Thyroid gland (tissue), 4 donors: Measurements from ENCODE around the gene ASCC2. TPM values are rescaled to one million over a fixed set of nuclear protein-coding genes. Genes with fewer than 3 reads are reported as not detected.

ENCODE experiments used
- DNase-seq, 2 donors: peaks; one replicate each; pipeline ENCODE4 v3.0.0-alpha.2; 2019
- H3K27ac ChIP-seq, 3 donors: fragments of 200-600 bp; sonication (generic); 1 replicate in 2 of 3; 2 replicates in 1 of 3; pipeline ENCODE4 v1.5.1; 2016 to 2019; ENCODE audit warnings: mild to moderate bottlenecking in 1 of 3, moderate library complexity in 1 of 3
- H3K27me3 ChIP-seq: fragments of 200-600 bp; sonication (generic); one replicate; pipeline ENCODE4 v1.5.1; 2019
- H3K36me3 ChIP-seq, 2 donors: fragments of 200-600 bp; sonication (generic); one replicate each; pipeline ENCODE4 v1.5.1; 2016 to 2019
- H3K4me1 ChIP-seq, 2 donors: fragments of 200-600 bp; sonication (generic); one replicate each; pipeline ENCODE4 v1.5.1; 2017 to 2019
- H3K4me3 ChIP-seq, 3 donors: fragments of 200-600 bp; sonication (generic); replicated peaks in 1 of 3; 1 replicate in 2 of 3; 2 replicates in 1 of 3; pipeline ENCODE4 v1.5.1; 2016; ENCODE audit warnings: mild to moderate bottlenecking in 1 of 3
- H3K9me3 ChIP-seq: fragments of 200-600 bp; sonication (generic); one replicate; pipeline ENCODE4 v1.5.1; 2017
- POLR2A ChIP-seq, 2 donors: fragments of 450-650 bp; IDR thresholded peaks; one replicate each; pipeline ENCODE4 v1.6.1; 2017; ENCODE audit warnings: antibody characterized with exemption in 2 of 2, mild to moderate bottlenecking in 2 of 2, moderate library complexity in 1 of 2
- WGBS, 2 donors: methylation state at CpG; one replicate each; pipeline ENCODE4 v1.1.5; 2017; 5-methylcytosine and 5-hydroxymethylcytosine counted together
- intact Hi-C: fragments of 100-400 bp; cut with DNase I; formaldehyde crosslinking; loops from one replicate; pipeline ENCODE4 v1.15.1; 2023
- total RNA-seq, 4 donors: library from RNA; depleted of rRNA; stranded (reverse); fragments of >200 nt; gene quantifications; one replicate each; pipeline ENCODE4 v1.2.3, GENCODE V29; 2016
- TF ChIP-seq, protein P1 (sequence below), 6 experiments: fragments of 200-600 bp in 3 of 6; fragments of 450-650 bp in 3 of 6; sonication (generic) in 3 of 6; IDR thresholded peaks; one replicate each; pipeline ENCODE4 v1.5.1; 2016 to 2019; ENCODE audit warnings: antibody characterized with exemption in 6 of 6, mild to moderate bottlenecking in 2 of 6, inconsistent platforms in 1 of 6, moderate library complexity in 1 of 6

Gene ASCC2
- total RNA-seq, 4 donors from 2014 or later: 47.6 to 66.8 (median 51.3) TPM

DNA sequence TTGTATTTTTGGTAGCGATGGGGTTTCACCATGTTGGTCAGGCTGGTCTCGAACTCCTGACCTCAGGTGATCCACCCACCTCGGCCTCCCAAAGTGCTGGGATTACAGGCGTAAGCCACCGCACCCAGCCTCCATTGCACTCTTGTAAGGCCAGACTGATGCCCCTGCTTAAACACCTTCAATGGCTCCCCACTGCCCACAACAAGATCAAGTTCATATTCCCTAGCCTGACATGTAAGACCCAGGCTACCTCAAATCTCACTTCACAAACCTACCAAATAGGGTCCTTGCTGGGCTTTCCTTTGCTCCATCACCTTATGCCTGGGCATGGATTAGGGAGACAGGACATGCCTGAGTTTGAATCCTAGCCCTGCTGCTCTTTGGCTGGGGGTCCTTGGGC, 57.9 kb downstream of the ASCC2 start:
- 90 to 99% methylated on average over 5 of the region's 5 CpGs for WGBS, 2 donors
- TF ChIP-seq POLR2A (IDR thresholded peaks at IDR 0.05): no peak
- TF ChIP-seq, protein P1, sequence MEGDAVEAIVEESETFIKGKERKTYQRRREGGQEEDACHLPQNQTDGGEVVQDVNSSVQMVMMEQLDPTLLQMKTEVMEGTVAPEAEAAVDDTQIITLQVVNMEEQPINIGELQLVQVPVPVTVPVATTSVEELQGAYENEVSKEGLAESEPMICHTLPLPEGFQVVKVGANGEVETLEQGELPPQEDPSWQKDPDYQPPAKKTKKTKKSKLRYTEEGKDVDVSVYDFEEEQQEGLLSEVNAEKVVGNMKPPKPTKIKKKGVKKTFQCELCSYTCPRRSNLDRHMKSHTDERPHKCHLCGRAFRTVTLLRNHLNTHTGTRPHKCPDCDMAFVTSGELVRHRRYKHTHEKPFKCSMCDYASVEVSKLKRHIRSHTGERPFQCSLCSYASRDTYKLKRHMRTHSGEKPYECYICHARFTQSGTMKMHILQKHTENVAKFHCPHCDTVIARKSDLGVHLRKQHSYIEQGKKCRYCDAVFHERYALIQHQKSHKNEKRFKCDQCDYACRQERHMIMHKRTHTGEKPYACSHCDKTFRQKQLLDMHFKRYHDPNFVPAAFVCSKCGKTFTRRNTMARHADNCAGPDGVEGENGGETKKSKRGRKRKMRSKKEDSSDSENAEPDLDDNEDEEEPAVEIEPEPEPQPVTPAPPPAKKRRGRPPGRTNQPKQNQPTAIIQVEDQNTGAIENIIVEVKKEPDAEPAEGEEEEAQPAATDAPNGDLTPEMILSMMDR (IDR thresholded peaks at IDR 0.05): no peak
- Histone ChIP-seq H3K9me3 (no peaks in the 10 kb centered on the region), H3K27ac (no peak overlapping the region), H3K36me3 (no peaks in the 10 kb centered on the region), H3K4me1 (peaks cover 30 to 45% of the 10 kb centered on the region in 2 donors), H3K4me3 (no peak overlapping the region), H3K27me3 (no peaks in the 10 kb centered on the region)
- no peak for DNase-seq
- intact Hi-C loops: no loop called here

DNA sequence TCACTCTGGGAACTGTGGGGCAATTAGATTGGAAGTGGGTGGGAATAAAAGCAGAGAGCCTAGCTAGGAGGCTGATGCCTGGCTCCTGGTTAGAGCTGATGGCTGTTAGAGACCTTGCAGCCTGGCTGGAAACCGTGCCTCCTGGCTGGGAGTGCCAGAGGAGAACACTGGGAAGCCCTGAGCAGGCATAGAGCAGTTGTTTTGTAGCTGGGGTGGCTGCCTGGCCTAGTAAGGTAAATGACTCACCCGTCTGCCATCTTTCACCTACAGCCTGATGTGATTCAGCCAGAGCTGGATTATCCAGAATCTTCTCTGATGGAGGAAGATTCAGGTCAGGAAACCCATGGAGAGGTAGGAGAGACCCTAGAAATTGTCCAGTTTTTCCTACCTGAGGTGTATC, 64.8 kb downstream of the ASCC2 start:
- intact Hi-C loops: loop anchor here (5.0 kb wide), 1 partner anchor 64 kb away; the partner anchor contains the start of gene ASCC2
- 76 to 89% methylated on average over 2 of the region's 2 CpGs for WGBS, 2 donors
- Histone ChIP-seq H3K4me3 (no peak overlapping the region), H3K27ac (no peak overlapping the region), H3K27me3 (no peaks in the 10 kb centered on the region), H3K9me3 (no peaks in the 10 kb centered on the region), H3K36me3 (peaks cover 9 to 11% of the 10 kb centered on the region in 2 donors), H3K4me1 (peaks cover 5 to 7% of the 10 kb centered on the region in 2 donors)
- no peak for DNase-seq
- TF ChIP-seq POLR2A (IDR thresholded peaks at IDR 0.05): no peak

DNA sequence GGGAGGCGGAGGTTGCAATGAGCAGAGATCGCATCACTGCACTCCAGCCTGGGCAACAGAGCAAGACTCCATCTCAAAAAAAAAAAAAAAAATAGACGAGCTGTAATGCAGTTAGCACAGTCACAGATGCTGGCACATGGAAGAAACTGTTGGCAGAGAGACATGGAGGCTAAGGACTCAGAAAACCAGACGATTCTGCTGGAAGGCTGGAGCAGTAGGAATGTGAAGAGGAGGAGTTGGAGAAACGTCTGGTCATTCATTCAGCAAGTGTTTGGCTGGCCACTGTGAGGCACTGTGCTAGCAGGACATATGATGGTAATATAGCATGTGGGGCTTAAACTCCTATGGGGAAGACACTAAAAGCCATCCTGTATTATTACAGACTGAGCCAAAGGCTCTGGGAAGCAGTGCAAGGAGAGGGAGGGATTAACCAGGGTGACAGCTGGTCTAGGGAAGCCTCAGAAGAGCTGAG, 65.9 kb downstream of the ASCC2 start:
- no peaks in the 10 kb centered on the region for H3K27me3 ChIP-seq
- intact Hi-C loops: loop anchor here (5.0 kb wide), 1 partner anchor 65 kb away; the partner anchor contains the start of gene ASCC2
- no peaks in the 10 kb centered on the region for H3K9me3 ChIP-seq
- peaks cover 9 to 11% of the 10 kb centered on the region in 2 donors for H3K36me3 ChIP-seq
- H3K27ac ChIP-seq: no peak overlapping the region
- H3K4me1 ChIP-seq: peaks cover 12% of the 10 kb centered on the region in 2 donors
- H3K4me3 ChIP-seq: no peak overlapping the region
- DNase-seq: peak; percentile 24 to 53
- TF ChIP-seq, protein P1 (IDR thresholded peaks at IDR 0.05): peak in 2 of 6 experiments; percentile 28 to 36
- TF ChIP-seq POLR2A (IDR thresholded peaks at IDR 0.05): no peak
- 47 to 49% methylated on average over 5 of the region's 5 CpGs for whole genome bisulfite sequencing, 2 donors

DNA sequence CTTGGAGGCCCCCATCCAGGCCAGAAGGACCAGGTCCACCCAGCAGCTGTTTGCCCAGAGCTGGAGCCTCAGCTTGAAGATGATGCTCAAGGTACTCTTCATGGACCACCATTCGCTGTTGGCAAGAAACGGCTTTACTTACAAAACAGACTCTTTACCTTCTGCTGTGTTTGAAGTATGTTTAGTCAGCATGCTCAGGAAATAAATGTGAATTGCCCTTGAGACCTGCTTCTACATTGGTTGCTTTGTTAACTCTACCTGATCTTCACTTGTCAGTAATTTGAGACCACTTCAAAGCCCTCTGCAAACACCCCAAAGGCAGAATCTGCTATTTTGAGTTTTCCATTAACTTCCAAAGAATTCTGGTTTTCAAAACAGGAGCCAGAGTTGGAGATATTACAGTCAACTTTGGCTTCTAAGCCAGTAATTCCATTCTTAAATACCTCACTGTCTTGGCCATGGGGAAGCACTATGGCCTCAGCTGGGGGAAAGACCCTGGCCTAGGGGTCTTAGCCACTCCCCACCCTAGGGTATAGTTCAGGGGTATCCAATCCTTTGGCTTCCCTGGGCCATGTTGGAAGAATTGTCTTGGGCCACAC, 68.3 kb downstream of the ASCC2 start:
- no peak overlapping the region for H3K4me3 ChIP-seq
- WGBS, 2 donors: 71 to 77% methylated on average over 2 of the region's 2 CpGs
- peaks cover 9 to 11% of the 10 kb centered on the region in 2 donors for H3K36me3 ChIP-seq
- intact Hi-C loops: loop anchor here (5.0 kb wide), 1 partner anchor 67 kb away; the partner anchor contains the start of gene ASCC2
- no peak for TF ChIP-seq POLR2A (IDR thresholded peaks at IDR 0.05)
- TF ChIP-seq, protein P1 (IDR thresholded peaks at IDR 0.05): no peak
- H3K9me3 ChIP-seq: no peaks in the 10 kb centered on the region
- peaks cover 21 to 22% of the 10 kb centered on the region in 2 donors for H3K4me1 ChIP-seq
- H3K27me3 ChIP-seq: no peaks in the 10 kb centered on the region
- DNase-seq: no peak
- H3K27ac ChIP-seq: no peak overlapping the region

DNA sequence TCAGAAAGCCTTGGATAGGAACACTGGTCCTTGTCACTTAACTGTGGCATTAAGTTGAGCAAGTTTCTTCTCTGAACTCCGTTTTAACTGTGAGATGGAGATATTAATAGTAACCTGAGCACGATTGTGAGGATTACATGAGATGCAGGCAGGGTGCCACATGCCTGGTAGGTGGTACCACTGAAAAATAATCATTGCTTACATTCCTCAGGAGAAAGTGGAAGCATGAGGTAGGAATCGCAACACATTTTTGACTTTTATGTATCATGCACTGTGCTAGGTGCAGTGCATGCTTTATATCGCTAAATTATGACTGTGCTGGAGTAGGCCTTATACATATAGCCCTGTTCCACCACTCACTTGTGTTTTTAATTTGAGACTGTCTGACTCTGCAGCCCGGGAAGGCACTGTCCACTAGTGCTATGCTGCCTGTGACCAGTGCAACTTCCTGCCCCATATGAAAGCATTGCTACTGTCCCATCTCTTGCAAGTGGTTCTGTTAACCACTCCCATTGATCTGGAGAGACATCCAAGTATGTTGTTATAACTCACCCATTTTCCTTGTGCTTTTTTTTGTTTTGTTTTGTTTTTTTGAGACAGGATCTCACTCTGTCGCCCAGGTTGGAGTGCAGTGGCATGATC, 69.9 kb downstream of the ASCC2 start:
- TF ChIP-seq POLR2A (IDR thresholded peaks at IDR 0.05): no peak
- TF ChIP-seq, protein P1 (IDR thresholded peaks at IDR 0.05): no peak
- H3K36me3 ChIP-seq: peaks cover 9 to 11% of the 10 kb centered on the region in 2 donors
- peaks cover 21 to 22% of the 10 kb centered on the region in 2 donors for H3K4me1 ChIP-seq
- no peak for DNase-seq
- intact Hi-C loops: no loop called here
- peak overlapping the region; percentile 38 to 93 (median 76) for H3K4me3 ChIP-seq
- WGBS, 2 donors: 45 to 47% methylated on average over 6 of the region's 6 CpGs
- H3K27ac ChIP-seq: peak overlapping the region in 1 of 3 donors; percentile 91
- no peaks in the 10 kb centered on the region for H3K27me3 ChIP-seq
- no peaks in the 10 kb centered on the region for H3K9me3 ChIP-seq
